Pancreas (tissue), 10 donors: ENCODE measurements around the gene NAA10. TPM values are rescaled to one million over a fixed set of nuclear protein-coding genes. Genes with fewer than 3 reads are reported as not detected.
A peak's percentile ranks its signal among the peaks of the same experiment; 100 is the strongest.

Experiments
- ATAC-seq, 4 donors: fragments of 200-7000 bp; cut with Tn5 transposase; one replicate each; pipeline versions ENCODE4 v1.8.0 to v1.9.1; 2020; ENCODE audit warnings: mild to moderate bottlenecking in 4 of 4, moderate library complexity in 4 of 4
- DNase-seq, 6 donors: peaks; one replicate each; pipeline ENCODE4 v3.0.0-alpha.2; 2020
- FAIRE-seq: peaks from 2 replicates; lab custom pipeline; 2012; peaks lifted over from hg19 to GRCh38; lab: Jason Lieb, UNC
- H3K27ac ChIP-seq, 4 donors: fragments of 200-600 bp; sonication (generic); 1 replicate in 3 of 4; 2 replicates in 1 of 4; pipeline versions ENCODE4 v1.5.0 to v1.8.0; 2020
- H3K27me3 ChIP-seq, 4 donors: fragments of 200-600 bp; one replicate each; pipeline ENCODE4 v1.8.0; 2021
- H3K36me3 ChIP-seq, 3 donors: fragments of 200-600 bp; sonication (generic) in 1 of 3; one replicate each; pipeline versions ENCODE4 v1.5.0 to v1.8.0; 2020 to 2021
- H3K4me1 ChIP-seq, 3 donors: fragments of 200-600 bp; one replicate each; pipeline ENCODE4 v1.8.0; 2021
- H3K4me3 ChIP-seq, 4 donors: fragments of 200-600 bp; sonication (generic) in 2 of 4; one replicate each; pipeline versions ENCODE4 v1.5.0 to v1.8.0; 2020 to 2021
- H3K9me3 ChIP-seq, 4 donors: fragments of 200-600 bp; one replicate each; pipeline ENCODE4 v1.8.0; 2021
- CTCF ChIP-seq, 4 donors: fragments of 200-600 bp; sonication (generic) in 3 of 4; IDR thresholded peaks; one replicate each; pipeline versions ENCODE4 v1.5.0 to v1.8.0; 2021; ENCODE audit warnings: antibody characterized with exemption in 4 of 4
- WGBS, 2 donors: extraction: QIAGEN DNeasy Blood & Tissue Kit; methylation state at CpG; one replicate each; pipeline ENCODE4 v1.1.7; 2013; 5-methylcytosine and 5-hydroxymethylcytosine counted together
- intact Hi-C, 3 donors: fragments of 100-400 bp; cut with DNase I; formaldehyde crosslinking; loops; one replicate each; pipeline versions ENCODE4 v1.11.1 to v1.14.2; 2022
- polyA plus RNA-seq, 2 donors: library from polyadenylated mRNA; stranded (reverse); fragments of 200-250 nt; gene quantifications; one replicate each; pipeline ENCODE4 v1.2.3, GENCODE V29; 2013
- total RNA-seq, 6 donors: library from RNA; stranded (reverse); fragmentation: NEBNext Ultra II Directional in 4 of 6; extraction: Animal tissue kit (Norgen Biotek cat#: 25700) in 4 of 6; gene quantifications; one replicate each; pipeline versions ENCODE4 v1.2.1 to v1.2.4, GENCODE V29; 2021 to 2023
- donor health status: healthy with polysubstance abuse.
- donor health status: DM: no; HTN: no; CAD: no; lungs with moderate emphysema.
- donor health status: DM: no; HTN: no; CAD: no.
- donor health status: control.
- donor health status: control.
- donor health status: Bipolar disorder and iron deficiency.
- donor health status: DM: yes; HTN: yes; CAD: no.
- donor health status: DM: no; HTN: no; CAD: no.
- donor health status: DM: no; HTN: no; CAD: no.
- donor health status: DM: yes; HTN: yes; CAD: no.

Gene NAA10
- total and polyA plus RNA-seq, 8 donors, result 24.5 to 115 (median 44.7) TPM

GRCh38 chrX:153939573-153939972 lies 4.7 kb upstream of the NAA10 start:
- H3K4me1 ChIP-seq, result no peaks in the 10 kb centered on the region
- intact Hi-C loops, result loop anchor here in 1 of 3 donors (10.0 kb wide), 1 partner anchor 65 kb away; no protein-coding TSS in a partner anchor
- 55 to 60% methylated on average over 7 of the region's 7 CpGs for WGBS, 2 donors
- no peak for ATAC-seq
- H3K36me3 ChIP-seq, result no peaks in the 10 kb centered on the region
- no peak for FAIRE-seq
- H3K27ac ChIP-seq, result no peak overlapping the region
- no peaks in the 10 kb centered on the region for H3K9me3 ChIP-seq
- no peak for TF ChIP-seq CTCF (IDR thresholded peaks at IDR 0.05)
- DNase-seq, result no peak
- peaks cover 0 to 2% (median 0%) of the 10 kb centered on the region in 4 donors for H3K27me3 ChIP-seq
- H3K4me3 ChIP-seq, result no peak overlapping the region

GRCh38 chrX:153938226-153938786 lies 3.5 kb upstream of the NAA10 start:
- Histone ChIP-seq H3K4me3 (no peak overlapping the region), H3K4me1 (no peaks in the 10 kb centered on the region), H3K27ac (no peak overlapping the region), H3K9me3 (no peaks in the 10 kb centered on the region), H3K36me3 (no peaks in the 10 kb centered on the region), H3K27me3 (peaks cover 0 to 2% (median 0%) of the 10 kb centered on the region in 4 donors)
- TF ChIP-seq CTCF (IDR thresholded peaks at IDR 0.05), result no peak
- FAIRE-seq (no peak), DNase-seq (no peak), ATAC-seq (no peak)
- intact Hi-C loops, result loop anchor here in 1 of 3 donors (10.0 kb wide), 1 partner anchor 64 kb away; no protein-coding TSS in a partner anchor
- WGBS, 2 donors, result 68 to 73% methylated on average over 10 of the region's 10 CpGs

GRCh38 chrX:153937056-153937455 lies 2.2 kb upstream of the NAA10 start:
- no peak for DNase-seq
- WGBS, 2 donors, result 89 to 92% methylated on average over 3 of the region's 3 CpGs
- Histone ChIP-seq H3K36me3 (no peaks in the 10 kb centered on the region), H3K27ac (no peak overlapping the region), H3K4me3 (no peak overlapping the region), H3K4me1 (no peaks in the 10 kb centered on the region), H3K9me3 (no peaks in the 10 kb centered on the region), H3K27me3 (no peaks in the 10 kb centered on the region)
- intact Hi-C loops, result loop anchor here in 1 of 3 donors (10.0 kb wide), 1 partner anchor 62 kb away; no protein-coding TSS in a partner anchor
- no peak for FAIRE-seq
- ATAC-seq, result no peak
- TF ChIP-seq CTCF (IDR thresholded peaks at IDR 0.05), result no peak

GRCh38 chrX:153935326-153935851 lies 552 bp upstream of the NAA10 start:
- peak overlapping the region; percentile 23 to 77 (median 68) for H3K4me3 ChIP-seq
- no peaks in the 10 kb centered on the region for H3K36me3 ChIP-seq
- ATAC-seq (peak in 3 of 4 donors; percentile 4 to 21 (median 18)), DNase-seq (no peak), FAIRE-seq (no peak)
- no peak for TF ChIP-seq CTCF (IDR thresholded peaks at IDR 0.05)
- no peaks in the 10 kb centered on the region for H3K27me3 ChIP-seq
- 6 to 15% methylated on average over 26 of the region's 32 CpGs for WGBS, 2 donors
- intact Hi-C loops, result loop anchor here in 1 of 3 donors (10.0 kb wide), 1 partner anchor 61 kb away; no protein-coding TSS in a partner anchor
- no peaks in the 10 kb centered on the region for H3K4me1 ChIP-seq
- H3K27ac ChIP-seq, result no peak overlapping the region
- H3K9me3 ChIP-seq, result no peaks in the 10 kb centered on the region
